ENCODE measurements around the gene CTIF. TPM values are rescaled to one million over a fixed set of nuclear protein-coding genes. Genes with fewer than 3 reads are reported as not detected.

Gene CTIF
- total and polyA plus RNA-seq, 10 donors = 5.2 to 39.2 (median 18.5) TPM

DNA sequence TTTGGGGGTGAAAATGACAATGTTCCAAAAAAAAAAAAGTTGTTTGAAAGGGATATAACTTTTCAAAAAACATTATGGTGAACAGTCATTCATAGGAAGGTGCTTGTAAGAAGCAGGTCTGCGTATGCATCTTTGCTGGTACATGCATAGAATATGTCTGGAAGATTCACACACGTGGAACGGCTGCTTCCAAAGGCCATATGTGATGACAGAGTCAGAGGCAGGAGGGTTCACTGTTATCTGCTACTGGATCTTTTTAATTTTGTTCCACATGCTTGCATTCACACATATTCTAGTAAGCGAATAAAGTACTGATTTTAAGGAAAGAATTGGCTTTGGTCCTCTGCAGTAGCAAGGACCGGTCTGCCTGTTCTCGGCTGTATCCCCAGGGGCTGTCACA, 218.5 kb downstream of the CTIF start:
- WGBS, 5 donors = 81 to 94% (median 90%) methylated on average over 6 of the region's 6 CpGs
- Histone ChIP-seq H3K27me3 (replicated peaks in 1 of 7) (no peaks in the 10 kb centered on the region), H3K36me3 (peaks cover 0 to 32% (median 8%) of the 10 kb centered on the region in 6 donors), H3K27ac (no peak overlapping the region), H3K4me1 (peaks cover 0 to 6% (median 0%) of the 10 kb centered on the region in 6 donors), H3K9me3 (no peaks in the 10 kb centered on the region), H3K4me3 (no peak overlapping the region)
- DNase-seq = no peak
- no peak for TF ChIP-seq POLR2AphosphoS5 (IDR thresholded peaks at IDR 0.05)
- TF ChIP-seq POLR2A (IDR thresholded peaks at IDR 0.05) = no peak
- TF ChIP-seq, protein P1, sequence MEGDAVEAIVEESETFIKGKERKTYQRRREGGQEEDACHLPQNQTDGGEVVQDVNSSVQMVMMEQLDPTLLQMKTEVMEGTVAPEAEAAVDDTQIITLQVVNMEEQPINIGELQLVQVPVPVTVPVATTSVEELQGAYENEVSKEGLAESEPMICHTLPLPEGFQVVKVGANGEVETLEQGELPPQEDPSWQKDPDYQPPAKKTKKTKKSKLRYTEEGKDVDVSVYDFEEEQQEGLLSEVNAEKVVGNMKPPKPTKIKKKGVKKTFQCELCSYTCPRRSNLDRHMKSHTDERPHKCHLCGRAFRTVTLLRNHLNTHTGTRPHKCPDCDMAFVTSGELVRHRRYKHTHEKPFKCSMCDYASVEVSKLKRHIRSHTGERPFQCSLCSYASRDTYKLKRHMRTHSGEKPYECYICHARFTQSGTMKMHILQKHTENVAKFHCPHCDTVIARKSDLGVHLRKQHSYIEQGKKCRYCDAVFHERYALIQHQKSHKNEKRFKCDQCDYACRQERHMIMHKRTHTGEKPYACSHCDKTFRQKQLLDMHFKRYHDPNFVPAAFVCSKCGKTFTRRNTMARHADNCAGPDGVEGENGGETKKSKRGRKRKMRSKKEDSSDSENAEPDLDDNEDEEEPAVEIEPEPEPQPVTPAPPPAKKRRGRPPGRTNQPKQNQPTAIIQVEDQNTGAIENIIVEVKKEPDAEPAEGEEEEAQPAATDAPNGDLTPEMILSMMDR (IDR thresholded peaks at IDR 0.05 in 8 of 11, conservative IDR thresholded peaks at IDR 0.05 in 3 of 11) = no peak
- intact Hi-C loops (cut with DNase I; ENCODE audit: low total_unique reads) = no loop called here

DNA sequence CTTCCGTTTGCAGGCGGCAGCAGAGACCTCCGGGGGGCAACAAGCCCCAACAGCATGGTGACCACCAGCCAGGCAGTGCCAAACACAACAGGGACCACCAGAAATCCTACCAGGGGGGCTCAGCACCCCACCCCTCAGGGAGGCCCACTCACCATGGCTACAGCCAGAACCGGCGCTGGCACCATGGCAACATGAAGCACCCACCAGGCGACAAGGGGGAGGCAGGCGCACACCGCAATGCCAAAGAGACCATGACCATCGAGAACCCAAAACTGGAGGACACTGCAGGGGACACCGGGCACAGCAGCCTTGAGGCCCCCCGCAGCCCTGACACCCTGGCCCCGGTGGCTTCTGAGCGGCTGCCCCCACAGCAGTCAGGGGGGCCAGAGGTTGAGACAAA, 219.1 kb downstream of the CTIF start:
- H3K4me1 ChIP-seq = peaks cover 0 to 6% (median 0%) of the 10 kb centered on the region in 6 donors
- TF ChIP-seq POLR2AphosphoS5 (IDR thresholded peaks at IDR 0.05) (no peak), POLR2A (IDR thresholded peaks at IDR 0.05) (no peak)
- TF ChIP-seq, protein P1 (IDR thresholded peaks at IDR 0.05 in 8 of 11, conservative IDR thresholded peaks at IDR 0.05 in 3 of 11) = no peak
- no peak for DNase-seq
- 89 to 93% (median 92%) methylated on average over 13 of the region's 13 CpGs for WGBS, 5 donors
- H3K36me3 ChIP-seq = peaks cover 0 to 38% (median 8%) of the 10 kb centered on the region in 6 donors
- no peaks in the 10 kb centered on the region for H3K27me3 ChIP-seq (replicated peaks in 1 of 7)
- intact Hi-C loops (cut with DNase I; ENCODE audit: low total_unique reads) = no loop called here
- no peak overlapping the region for H3K27ac ChIP-seq
- no peaks in the 10 kb centered on the region for H3K9me3 ChIP-seq
- no peak overlapping the region for H3K4me3 ChIP-seq

DNA sequence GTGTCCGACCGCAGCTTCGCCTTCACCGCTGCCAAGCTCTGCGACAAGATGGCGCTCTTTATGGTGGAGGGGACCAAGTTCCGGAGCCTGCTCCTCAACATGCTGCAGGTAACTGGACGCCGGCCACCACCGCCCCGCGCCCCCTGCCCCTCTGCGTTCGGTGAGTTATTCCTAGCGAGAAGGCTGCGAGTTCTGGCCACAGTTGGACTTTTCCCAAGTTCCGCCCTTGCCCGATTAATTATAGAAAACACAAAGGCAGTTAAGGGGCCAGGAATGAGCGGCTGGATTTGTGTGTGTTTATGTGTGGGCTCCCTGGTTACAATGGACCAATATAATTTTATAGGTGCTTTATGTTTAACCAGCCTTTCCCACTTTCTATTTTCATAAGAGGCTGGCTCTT, 222.8 kb downstream of the CTIF start:
- WGBS, 5 donors = 95 to 99% (median 97%) methylated on average over 19 of the region's 19 CpGs

DNA sequence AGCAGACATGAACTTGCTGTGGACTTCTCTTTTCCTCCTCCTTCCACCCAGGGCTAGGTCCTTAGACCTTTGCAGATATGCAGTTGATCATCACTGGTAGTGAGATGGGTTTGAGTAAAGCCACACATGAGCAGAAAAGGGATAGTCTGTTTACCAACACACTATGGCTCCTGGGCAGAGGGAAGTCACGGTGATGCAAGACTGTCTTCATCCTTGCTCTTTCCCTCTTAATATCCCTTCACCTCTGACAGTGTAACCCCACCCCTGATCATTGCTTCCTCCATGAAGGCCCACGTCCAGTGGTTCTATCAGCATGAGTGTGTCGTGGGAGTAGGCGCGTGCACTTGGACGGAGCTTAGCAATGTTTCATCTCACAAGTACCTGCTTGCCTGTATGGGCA, 223.2 kb downstream of the CTIF start:
- H3K27me3 ChIP-seq (replicated peaks in 1 of 7) = no peaks in the 10 kb centered on the region
- H3K36me3 ChIP-seq = peaks cover 0 to 71% (median 8%) of the 10 kb centered on the region in 6 donors
- no peak overlapping the region for H3K4me3 ChIP-seq
- H3K9me3 ChIP-seq = no peaks in the 10 kb centered on the region
- no peak for DNase-seq
- H3K4me1 ChIP-seq = peaks cover 0 to 6% (median 0%) of the 10 kb centered on the region in 6 donors
- intact Hi-C loops (cut with DNase I; ENCODE audit: low total_unique reads) = no loop called here
- 90 to 99% (median 94%) methylated on average over 6 of the region's 6 CpGs for WGBS, 5 donors
- no peak overlapping the region for H3K27ac ChIP-seq
- no peak for TF ChIP-seq POLR2A (IDR thresholded peaks at IDR 0.05)
- TF ChIP-seq, protein P1 (IDR thresholded peaks at IDR 0.05 in 8 of 11, conservative IDR thresholded peaks at IDR 0.05 in 3 of 11) = no peak
- TF ChIP-seq POLR2AphosphoS5 (IDR thresholded peaks at IDR 0.05) = no peak

More for the DNA sequence above, 222.8 kb downstream of the CTIF start:
- H3K4me1 ChIP-seq = peaks cover 0 to 6% (median 0%) of the 10 kb centered on the region in 6 donors
- TF ChIP-seq, protein P1 (IDR thresholded peaks at IDR 0.05 in 8 of 11, conservative IDR thresholded peaks at IDR 0.05 in 3 of 11) = no peak
- TF ChIP-seq POLR2AphosphoS5 (IDR thresholded peaks at IDR 0.05) = no peak
- no peak for TF ChIP-seq POLR2A (IDR thresholded peaks at IDR 0.05)
- no peak overlapping the region for H3K4me3 ChIP-seq
- H3K27me3 ChIP-seq (replicated peaks in 1 of 7) = no peaks in the 10 kb centered on the region
- no peak for DNase-seq
- H3K27ac ChIP-seq = no peak overlapping the region
- no peaks in the 10 kb centered on the region for H3K9me3 ChIP-seq
- intact Hi-C loops (cut with DNase I; ENCODE audit: low total_unique reads) = no loop called here
- H3K36me3 ChIP-seq = peaks cover 0 to 67% (median 8%) of the 10 kb centered on the region in 6 donors
